ENCODE measurements around the gene BAHD1. TPM values are rescaled to one million over a fixed set of nuclear protein-coding genes. Genes with fewer than 3 reads are reported as not detected.

BAHD1 gene
- total RNA-seq, 2 donors from 2014 or later: 14.5 to 14.8 TPM

GRCh38 chr15:40477642-40478327 is 37.0 kb downstream of the BAHD1 start:
- DNase-seq (no peak), ATAC-seq (no peak)
- intact Hi-C loops (cut with DNase I): no loop called here

DNA sequence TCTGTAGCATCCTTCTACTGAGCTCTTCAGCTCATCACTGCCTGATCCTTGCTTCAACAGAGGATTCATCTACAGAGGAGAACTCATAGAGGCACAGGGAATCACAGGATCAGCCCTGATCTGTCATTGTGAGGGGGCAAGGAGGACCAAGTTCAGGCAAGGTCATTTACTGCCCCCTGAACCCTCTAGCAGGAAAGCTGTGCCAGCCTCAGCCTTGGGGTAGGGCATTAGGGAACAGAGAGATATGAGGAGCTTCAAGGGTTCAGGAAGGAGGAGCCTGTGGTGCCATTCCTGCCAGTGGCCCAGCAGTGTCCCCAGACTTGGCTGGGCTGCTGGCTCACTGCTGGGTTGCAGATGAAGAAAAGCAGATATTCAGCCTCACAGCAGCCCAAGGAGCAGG is 38.3 kb downstream of the BAHD1 start:
- DNase-seq (no peak), ATAC-seq (no peak)
- intact Hi-C loops (cut with DNase I): no loop called here

GRCh38 chr15:40481341-40482074 is 40.8 kb downstream of the BAHD1 start:
- intact Hi-C loops (cut with DNase I): no loop called here
- no peak for DNase-seq
- ATAC-seq: no peak

DNA sequence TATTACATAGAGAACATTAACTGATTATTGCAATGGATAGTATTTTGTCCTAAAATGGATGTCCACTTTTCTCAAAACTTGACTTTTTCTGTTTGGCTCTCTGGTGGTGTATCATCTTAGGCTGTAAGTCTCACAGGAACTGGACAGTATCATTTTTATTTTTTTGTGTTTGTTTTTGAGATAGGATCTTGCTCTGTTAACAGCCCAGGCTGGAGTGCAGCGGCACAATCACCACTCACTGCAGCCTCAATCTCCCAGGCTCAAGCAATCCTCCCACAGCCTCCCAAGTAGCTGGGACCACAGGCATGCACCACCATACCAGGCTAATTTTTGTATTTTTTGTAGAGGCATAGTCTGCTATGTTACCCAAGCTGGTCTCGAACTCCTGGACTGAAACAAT is 43.2 kb downstream of the BAHD1 start:
- intact Hi-C loops (cut with DNase I): no loop called here
- no peak for DNase-seq
- no peak for ATAC-seq

- DNase-seq (no peak), ATAC-seq (no peak)
- intact Hi-C loops (cut with DNase I): no loop called here
These were observed 45.5 kb downstream of the BAHD1 start for GRCh38 chr15:40486066-40486770.

DNA sequence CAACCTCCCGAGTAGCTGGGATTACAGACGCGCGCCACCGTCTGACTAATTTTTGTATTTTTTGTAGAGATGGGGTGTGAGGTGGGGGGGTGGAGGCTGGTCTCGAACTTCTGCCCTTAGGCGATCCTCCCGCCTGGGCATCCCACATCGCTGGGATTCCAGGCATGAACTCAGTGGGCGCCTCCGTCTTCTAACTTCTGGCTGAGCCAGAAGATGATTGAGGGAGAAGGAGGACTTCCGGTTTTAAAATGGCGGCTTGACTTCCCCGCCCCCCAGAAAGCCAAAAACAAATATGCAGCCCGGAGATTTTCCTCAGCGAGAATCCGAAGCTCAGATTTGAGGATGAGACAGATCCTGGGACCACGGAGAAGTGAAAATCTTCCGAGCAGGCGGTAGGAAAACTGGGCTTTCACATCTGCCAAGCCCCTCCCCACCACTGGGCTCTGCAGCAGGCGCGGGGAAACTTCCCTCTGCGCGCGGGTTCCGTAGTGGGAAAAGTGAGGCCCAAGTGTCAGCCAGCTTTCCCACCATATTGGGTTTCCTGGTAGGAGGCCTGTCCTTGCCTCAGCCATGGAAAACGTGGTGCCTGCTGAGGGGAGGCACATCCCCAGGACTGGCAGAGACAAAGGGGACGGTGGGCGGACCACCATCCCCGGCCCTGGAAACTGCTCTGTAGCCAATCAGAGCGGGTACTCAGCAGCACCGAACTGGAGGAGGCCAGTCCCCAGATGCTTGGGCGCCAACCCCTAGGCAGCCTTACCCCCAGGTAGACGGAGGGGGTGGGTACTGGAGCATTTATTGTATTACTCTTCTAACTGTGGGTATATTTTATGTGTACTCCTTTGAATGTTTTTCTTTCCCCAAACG is 47.3 kb downstream of the BAHD1 start:
- ATAC-seq: no peak
- no peak for DNase-seq
- intact Hi-C loops (cut with DNase I): no loop called here

GRCh38 chr15:40489274-40490175 is 48.8 kb downstream of the BAHD1 start:
- ATAC-seq (no peak), DNase-seq (no peak)
- intact Hi-C loops (cut with DNase I): no loop called here

DNA sequence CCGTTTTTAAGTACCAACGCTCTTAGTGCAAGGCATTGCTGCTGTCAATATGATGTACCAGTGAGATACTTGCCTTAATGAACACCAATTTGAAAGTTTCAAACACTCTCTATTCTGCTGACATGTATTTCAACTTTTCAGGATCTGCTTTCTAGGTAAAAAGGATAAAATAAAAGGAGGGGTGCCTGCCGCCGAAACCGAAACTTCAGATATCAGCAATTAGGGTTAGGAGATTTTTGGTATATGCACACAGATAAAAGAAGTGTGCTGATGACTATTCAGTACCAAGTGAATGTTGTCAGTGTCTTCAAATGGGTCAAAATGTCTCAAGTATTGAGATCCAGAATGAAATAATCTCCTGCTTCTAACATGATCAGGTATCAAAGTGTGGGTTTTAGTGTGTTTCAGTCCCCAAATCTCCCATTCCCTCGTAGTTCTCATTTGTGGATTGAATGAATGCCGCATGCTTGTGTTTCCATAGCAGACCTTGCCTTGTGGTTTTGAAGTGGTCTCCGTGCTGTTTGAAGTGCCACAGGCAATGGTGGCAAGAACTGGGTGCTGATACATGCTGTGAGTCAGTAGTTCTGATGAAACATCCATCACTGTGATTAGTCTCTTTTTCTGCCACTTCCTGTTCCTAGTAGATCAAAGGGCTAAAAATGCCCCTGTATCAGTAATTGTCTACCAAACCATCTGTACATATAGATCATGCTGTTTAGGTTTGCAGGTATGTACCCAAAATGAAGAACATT is 52.5 kb downstream of the BAHD1 start:
- no peak for DNase-seq
- no peak for ATAC-seq
- intact Hi-C loops (cut with DNase I): no loop called here

GRCh38 chr15:40495516-40495915 is 54.8 kb downstream of the BAHD1 start:
- DNase-seq: no peak
- intact Hi-C loops (cut with DNase I): no loop called here
- ATAC-seq: no peak

DNA sequence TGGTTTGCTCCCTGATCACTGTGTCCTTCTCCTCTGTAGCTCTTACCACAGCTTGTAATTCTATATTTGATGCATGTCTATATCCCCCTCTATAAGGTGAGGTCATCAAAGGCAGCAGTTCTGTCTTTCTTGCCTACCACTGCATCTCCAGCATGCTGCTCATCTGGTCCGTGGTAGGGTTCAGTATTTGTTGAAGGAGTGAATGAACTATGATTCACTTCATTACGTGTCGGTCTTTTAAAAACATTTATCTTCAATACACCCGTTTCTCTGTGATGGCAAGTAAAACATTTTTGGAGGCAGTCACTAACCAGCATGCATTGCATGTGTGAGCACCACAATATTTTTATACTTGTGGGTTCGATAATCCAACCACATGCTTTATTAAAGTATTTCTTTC is 57.7 kb downstream of the BAHD1 start:
- DNase-seq (no peak), ATAC-seq (no peak)
- intact Hi-C loops (cut with DNase I): no loop called here

GRCh38 chr15:40498891-40499290 is 58.1 kb downstream of the BAHD1 start:
- DNase-seq (no peak), ATAC-seq (no peak)
- intact Hi-C loops (cut with DNase I): no loop called here

DNA sequence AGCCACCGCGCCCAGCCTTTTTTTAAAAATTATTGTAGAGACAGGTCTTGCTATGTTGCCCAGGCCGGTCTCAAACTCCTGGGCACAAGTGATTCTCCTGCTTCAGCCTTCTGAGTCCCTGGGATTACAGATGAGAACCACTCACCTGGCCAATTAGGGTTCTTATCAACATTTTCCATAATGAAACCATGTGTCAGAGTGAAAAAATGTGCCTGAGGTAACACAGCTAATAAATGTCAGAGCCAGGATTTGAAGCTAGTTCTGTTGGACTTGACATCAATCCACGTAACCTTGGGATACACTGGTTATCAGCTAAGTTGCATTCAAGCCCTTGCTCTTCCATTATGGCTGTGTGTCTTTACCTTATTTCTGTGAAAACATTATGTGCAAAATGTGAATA is 59.2 kb downstream of the BAHD1 start:
- intact Hi-C loops (cut with DNase I): loop anchor here in 1 of 2 donors (10.0 kb wide), 1 partner anchor 55 kb away; the partner anchor contains the start of gene BAHD1
- DNase-seq: no peak
- no peak for ATAC-seq

DNA sequence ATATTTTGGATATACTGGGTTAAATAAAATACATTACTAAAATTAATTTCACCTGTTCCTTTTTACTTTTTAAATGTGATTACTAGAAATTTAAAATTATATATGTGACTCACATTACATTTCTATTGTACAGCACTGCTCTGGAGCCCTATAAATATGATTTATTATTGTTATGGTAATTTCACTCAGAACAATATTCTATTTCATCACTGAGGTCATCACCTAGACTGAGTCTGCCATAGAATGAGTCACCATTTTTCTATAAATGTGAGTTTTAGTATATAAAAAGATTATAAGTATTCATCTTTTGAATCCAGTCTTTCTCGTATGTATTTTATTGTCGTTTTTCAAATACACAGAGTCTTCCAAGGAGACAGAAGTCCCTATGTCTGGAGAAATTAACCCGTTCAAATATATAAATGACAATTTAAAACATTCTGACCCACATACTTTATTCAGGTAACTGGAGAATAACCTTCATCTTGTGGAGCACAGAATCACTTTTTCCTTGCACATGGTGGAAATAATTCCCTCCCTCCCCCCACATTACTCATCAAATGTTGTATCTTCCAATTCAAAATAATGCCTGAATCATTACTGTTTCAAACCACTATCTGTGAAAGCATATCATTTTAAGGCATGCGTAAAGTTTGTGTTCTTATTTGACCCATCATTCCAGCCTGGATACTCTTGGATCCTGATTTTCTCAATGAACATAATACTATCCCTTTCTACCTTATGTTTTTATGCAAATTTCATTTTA is 60.0 kb downstream of the BAHD1 start:
- ATAC-seq (no peak), DNase-seq (no peak)
- intact Hi-C loops (cut with DNase I): loop anchor here in 1 of 2 donors (10.0 kb wide), 1 partner anchor 56 kb away; the partner anchor contains the start of gene BAHD1

GRCh38 chr15:40501487-40501886 is 60.7 kb downstream of the BAHD1 start:
- no peak for ATAC-seq

GRCh38 chr15:40506964-40507571 is 66.3 kb downstream of the BAHD1 start:
- DNase-seq (peak; percentile 80), ATAC-seq (peak; percentile 91 to 93)
- intact Hi-C loops (cut with DNase I): loop anchor here in 1 of 2 donors (10.0 kb wide), 1 partner anchor 62 kb away; the partner anchor contains the start of gene BAHD1

More at GRCh38 chr15:40501487-40501886, 60.7 kb downstream of the BAHD1 start:
- no peak for DNase-seq
- intact Hi-C loops (cut with DNase I): loop anchor here in 1 of 2 donors (10.0 kb wide), 1 partner anchor 57 kb away; the partner anchor contains the start of gene BAHD1

- ATAC-seq: no peak
- DNase-seq: no peak
- intact Hi-C loops (cut with DNase I): loop anchor here in 1 of 2 donors (10.0 kb wide), 1 partner anchor 63 kb away; the partner anchor contains the start of gene BAHD1
These were observed 67.5 kb downstream of the BAHD1 start for GRCh38 chr15:40508216-40508615.

All from left cardiac atrium (tissue), 4 donors.